Caco-2 (cell line): Measurements from ENCODE around the gene ATP6V0D1. TPM values are rescaled to one million over a fixed set of nuclear protein-coding genes. Genes with fewer than 3 reads are reported as not detected.

Experiments
- BruUV-seq: library from RNA; stranded (reverse); fragments of 400-500 nt; replicated peaks from 2 replicates; lab custom pipeline; 2021; lab: Mats Ljungman, UMichigan
- CTCF ChIA-PET: fragments of 300-600 bp; sonication (Branson Sonifier 250); formaldehyde crosslinking; loops from one replicate; lab custom pipeline; 2022; ENCODE audit warnings: antibody characterized with exemption; lab: Charles Lee
- POLR2A ChIA-PET: fragments of 300-600 bp; sonication (Branson Sonifier 250); formaldehyde crosslinking; loops from one replicate; lab custom pipeline; 2022; ENCODE audit warnings: antibody characterized with exemption; lab: Charles Lee
- DNase-seq, 2 experiments: peaks; one replicate each; pipeline versions ENCODE4 v3.0.0 to v3.0.0-alpha.2; 2020 to 2022
- H3K27me3 ChIP-seq: replicated peaks from 2 replicates; pipeline ENCODE4 v1.6.0; 2011; ENCODE audit warnings: low read length; ENCODE audit not compliant: control insufficient read depth, insufficient read depth
- H3K36me3 ChIP-seq: 2 replicates; pipeline ENCODE4 v1.5.1; 2011; ENCODE audit warnings: low read length; ENCODE audit not compliant: control insufficient read depth, insufficient read depth
- H3K4me1 ChIP-seq: fragments of 250-450 bp; sonication (Bioruptor Pico); 2 replicates; pipeline ENCODE4 v1.5.1; 2020; ENCODE audit warnings: mild to moderate bottlenecking
- H3K4me3 ChIP-seq: 2 replicates; pipeline ENCODE4 v1.5.1; 2011; ENCODE audit warnings: low read depth, mild to moderate bottlenecking, control low read depth, low read length
- H3K9me3 ChIP-seq: fragments of 250-450 bp; sonication (Bioruptor Pico); 2 replicates; pipeline ENCODE4 v1.5.1; 2020; ENCODE audit warnings: mild to moderate bottlenecking, moderate library complexity
- H3K27ac Mint-ChIP-seq: one replicate; pipeline ENCODE4 v1.8.0; 2022; ENCODE audit warnings: mixed read lengths; ENCODE audit not compliant: unreplicated experiment
- H3K27me3 Mint-ChIP-seq: one replicate; pipeline ENCODE4 v1.8.0; 2022; ENCODE audit warnings: mixed read lengths; ENCODE audit not compliant: insufficient read depth, unreplicated experiment
- H3K36me3 Mint-ChIP-seq: one replicate; pipeline ENCODE4 v1.8.0; 2022; ENCODE audit warnings: mild to moderate bottlenecking, mixed read lengths; ENCODE audit not compliant: insufficient read depth, unreplicated experiment
- H3K4me1 Mint-ChIP-seq: one replicate; pipeline ENCODE4 v1.8.0; 2022; ENCODE audit warnings: low read depth, mixed read lengths; ENCODE audit not compliant: unreplicated experiment
- H3K4me3 Mint-ChIP-seq: one replicate; pipeline ENCODE4 v1.8.0; 2022; ENCODE audit warnings: mild to moderate bottlenecking, moderate library complexity, mixed read lengths; ENCODE audit not compliant: unreplicated experiment
- H3K9me3 Mint-ChIP-seq: one replicate; pipeline ENCODE4 v1.8.0; 2022; ENCODE audit warnings: mixed read lengths; ENCODE audit not compliant: unreplicated experiment
- intact Hi-C: fragments of 100-400 bp; cut with micrococcal nuclease; formaldehyde crosslinking; loops from one replicate; pipeline ENCODE4 v1.10.0; 2022; ENCODE audit not compliant: unreplicated experiment
- total RNA-seq: library from RNA; stranded (reverse); gene quantifications from 2 replicates; pipeline ENCODE4 v1.2.3, GENCODE V29; 2022
- TF ChIP-seq, protein P1 (sequence below), 2 experiments: fragments of 200-600 bp in 1 of 2; IDR thresholded peaks; 1 replicate in 1 of 2; 2 replicates in 1 of 2; pipeline versions ENCODE4 v1.5.1 to v1.8.0; 2011 to 2022; ENCODE audit warnings: antibody characterized with exemption in 1 of 2, control low read depth in 1 of 2, inconsistent platforms in 1 of 2, low read depth in 1 of 2, low read length in 1 of 2, mild to moderate bottlenecking in 1 of 2, moderate library complexity in 1 of 2; ENCODE audit not compliant: insufficient read depth in 1 of 2, severe bottlenecking in 1 of 2, unreplicated experiment in 1 of 2

ATP6V0D1 gene
- total RNA-seq, 1 experiment from 2014 or later = 110 TPM

- no peak overlapping the region for H3K4me3 ChIP-seq
- no peaks in the 10 kb centered on the region for H3K36me3 ChIP-seq
- TF ChIP-seq, protein P1, sequence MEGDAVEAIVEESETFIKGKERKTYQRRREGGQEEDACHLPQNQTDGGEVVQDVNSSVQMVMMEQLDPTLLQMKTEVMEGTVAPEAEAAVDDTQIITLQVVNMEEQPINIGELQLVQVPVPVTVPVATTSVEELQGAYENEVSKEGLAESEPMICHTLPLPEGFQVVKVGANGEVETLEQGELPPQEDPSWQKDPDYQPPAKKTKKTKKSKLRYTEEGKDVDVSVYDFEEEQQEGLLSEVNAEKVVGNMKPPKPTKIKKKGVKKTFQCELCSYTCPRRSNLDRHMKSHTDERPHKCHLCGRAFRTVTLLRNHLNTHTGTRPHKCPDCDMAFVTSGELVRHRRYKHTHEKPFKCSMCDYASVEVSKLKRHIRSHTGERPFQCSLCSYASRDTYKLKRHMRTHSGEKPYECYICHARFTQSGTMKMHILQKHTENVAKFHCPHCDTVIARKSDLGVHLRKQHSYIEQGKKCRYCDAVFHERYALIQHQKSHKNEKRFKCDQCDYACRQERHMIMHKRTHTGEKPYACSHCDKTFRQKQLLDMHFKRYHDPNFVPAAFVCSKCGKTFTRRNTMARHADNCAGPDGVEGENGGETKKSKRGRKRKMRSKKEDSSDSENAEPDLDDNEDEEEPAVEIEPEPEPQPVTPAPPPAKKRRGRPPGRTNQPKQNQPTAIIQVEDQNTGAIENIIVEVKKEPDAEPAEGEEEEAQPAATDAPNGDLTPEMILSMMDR (IDR thresholded peaks at IDR 0.05; ENCODE audit: insufficient read depth in 1 of 2, low read depth in 1 of 2, low read length in 1 of 2, severe bottlenecking in 1 of 2, unreplicated experiment in 1 of 2) = no peak
- no TSS peak for BruUV-seq
- Mint-ChIP-seq H3K4me3 (no peak overlapping the region), H3K27ac (no peak overlapping the region), H3K36me3 (peaks cover 4% of the 10 kb centered on the region), H3K27me3 (no peaks in the 10 kb centered on the region), H3K9me3 (no peaks in the 10 kb centered on the region), H3K4me1 (peaks cover 40% of the 10 kb centered on the region)
- ChIA-PET CTCF (interaction anchor here (0.7 kb wide), 1 partner anchor 18 kb away, joined by 3 read pairs; no protein-coding TSS in a partner anchor), POLR2A (no interaction called here)
- H3K4me1 ChIP-seq = peaks cover 40% of the 10 kb centered on the region
- H3K27me3 ChIP-seq = no peaks in the 10 kb centered on the region
- H3K9me3 ChIP-seq = no peaks in the 10 kb centered on the region
- intact Hi-C loops = no loop called here
- DNase-seq = no peak
Observed at GRCh38 chr16:67409631-67410030, 71.3 kb downstream of the ATP6V0D1 start.

DNA sequence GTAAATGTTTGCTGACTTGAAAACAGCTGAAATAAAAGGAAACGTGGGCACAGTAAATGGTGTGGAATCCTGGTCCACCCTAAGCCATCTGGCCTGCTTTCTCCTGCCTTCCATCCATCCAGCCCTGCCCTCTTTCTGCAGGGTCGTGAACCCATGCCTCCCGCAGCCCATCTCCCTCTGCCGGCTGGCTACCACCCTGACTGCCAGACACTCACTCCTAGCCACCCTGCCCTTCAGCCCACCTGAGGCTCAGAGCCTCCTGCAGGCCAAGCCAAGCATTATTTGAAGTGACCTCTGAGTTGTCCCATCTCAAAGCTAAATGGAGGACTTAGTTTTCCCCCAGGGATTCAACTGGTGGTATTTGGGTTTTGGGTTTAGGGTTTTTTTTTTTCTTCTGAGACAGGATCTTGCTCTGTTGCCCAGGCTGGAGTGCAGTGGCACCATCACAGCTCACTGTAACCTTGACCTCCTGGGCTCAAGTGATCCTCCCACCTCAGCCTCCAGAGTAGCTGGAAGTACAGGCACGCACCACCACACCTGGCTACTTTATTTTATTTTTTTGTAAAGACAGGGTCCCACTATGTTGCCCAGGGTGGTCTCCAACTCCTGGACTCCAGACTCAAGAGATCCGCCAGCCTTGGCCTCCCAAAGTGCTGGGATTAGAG lies 73.0 kb downstream of the ATP6V0D1 start:
- DNase-seq = no peak
- no TSS peak for BruUV-seq
- Histone ChIP-seq H3K4me3 (no peak overlapping the region), H3K9me3 (no peaks in the 10 kb centered on the region), H3K4me1 (peaks cover 51% of the 10 kb centered on the region), H3K27me3 (no peaks in the 10 kb centered on the region), H3K36me3 (no peaks in the 10 kb centered on the region)
- TF ChIP-seq, protein P1 (IDR thresholded peaks at IDR 0.05; ENCODE audit: insufficient read depth in 1 of 2, low read depth in 1 of 2, low read length in 1 of 2, severe bottlenecking in 1 of 2, unreplicated experiment in 1 of 2) = peak in 1 of 2 experiments; percentile 12
- Mint-ChIP-seq H3K9me3 (no peaks in the 10 kb centered on the region), H3K27me3 (no peaks in the 10 kb centered on the region), H3K36me3 (peaks cover 10% of the 10 kb centered on the region), H3K4me1 (peaks cover 50% of the 10 kb centered on the region), H3K27ac (peak overlapping the region; percentile 82), H3K4me3 (no peak overlapping the region)
- ChIA-PET CTCF (interaction anchor here (1.2 kb wide), 1 partner anchor 20 kb away, joined by 3 read pairs; no protein-coding TSS in a partner anchor), POLR2A (no interaction called here)
- intact Hi-C loops = no loop called here

DNA sequence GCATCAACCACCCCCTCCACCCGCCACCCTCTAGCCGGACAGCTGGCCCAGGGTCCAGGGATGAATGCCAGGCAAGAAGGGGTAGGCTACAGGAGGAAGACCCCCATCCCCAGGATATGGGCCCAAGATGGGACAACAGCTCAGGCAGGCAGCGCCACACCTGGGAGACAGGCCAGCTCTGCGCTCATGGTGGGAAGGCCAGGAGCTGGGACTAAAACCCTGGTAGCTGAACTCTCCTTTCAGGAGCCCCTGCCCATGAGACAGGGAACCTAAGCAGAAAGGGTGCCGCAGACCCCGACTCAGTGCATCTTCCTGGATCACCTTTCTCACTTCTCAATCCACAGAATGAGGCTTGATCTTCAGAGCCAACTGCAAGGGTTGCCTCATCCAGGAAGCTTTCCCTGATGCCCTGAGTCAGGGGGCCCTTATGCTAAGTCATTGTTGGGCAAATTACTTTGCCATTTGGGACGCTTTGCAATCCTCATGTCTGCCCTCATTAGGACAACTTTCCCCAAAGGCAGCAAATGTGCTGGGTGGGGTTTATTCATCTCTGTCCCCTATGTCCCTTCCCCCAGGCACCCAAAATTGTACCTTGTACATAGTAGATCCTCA lies 73.7 kb downstream of the ATP6V0D1 start:
- Mint-ChIP-seq H3K4me1 (peaks cover 53% of the 10 kb centered on the region), H3K4me3 (no peak overlapping the region), H3K27ac (peak overlapping the region; percentile 82), H3K9me3 (no peaks in the 10 kb centered on the region), H3K36me3 (peaks cover 10% of the 10 kb centered on the region), H3K27me3 (no peaks in the 10 kb centered on the region)
- Histone ChIP-seq H3K27me3 (no peaks in the 10 kb centered on the region), H3K4me3 (no peak overlapping the region), H3K9me3 (no peaks in the 10 kb centered on the region), H3K4me1 (peaks cover 49% of the 10 kb centered on the region), H3K36me3 (no peaks in the 10 kb centered on the region)
- intact Hi-C loops = no loop called here
- ChIA-PET CTCF (interaction anchor here (0.6 to 0.8 kb wide), 2 partner anchors 21 to 25 kb away, joined by 3 read pairs; no protein-coding TSS in a partner anchor), POLR2A (no interaction called here)
- TF ChIP-seq, protein P1 (IDR thresholded peaks at IDR 0.05; ENCODE audit: insufficient read depth in 1 of 2, low read depth in 1 of 2, low read length in 1 of 2, severe bottlenecking in 1 of 2, unreplicated experiment in 1 of 2) = no peak
- no peak for DNase-seq
- no TSS peak for BruUV-seq
